ENCODE measurements around the gene PGPEP1. TPM values are rescaled to one million over a fixed set of nuclear protein-coding genes. Genes with fewer than 3 reads are reported as not detected.

The PGPEP1 gene
- total RNA-seq = 27.5 TPM

GRCh38 chr19:18340190-18340989 is at the start of gene PGPEP1:
Gene PGPEP1, plus strand, starts transcription at chr19:18340598. Its CDS starts 84 bp downstream, at chr19:18340682.
- no peak for DNase-seq (ENCODE audit: extremely low spot score in 2 of 2)
- Histone ChIP-seq H3K36me3 (no peaks in the 10 kb centered on the region), H3K27me3 (no peaks in the 10 kb centered on the region), H3K4me1 (peaks cover 18% of the 10 kb centered on the region), H3K4me3 (peak within 1 kb of the TSS; percentile 85), H3K27ac (peak within 1 kb of the TSS; percentile 92), H3K9me3 (no peaks in the 10 kb centered on the region)
- intact Hi-C loops (cut with DNase I) = no loop called here
- TF ChIP-seq POLR2A (IDR thresholded peaks at IDR 0.05) = peak in 1 of 2 donors; percentile 41
- TF ChIP-seq POLR2AphosphoS5 (IDR thresholded peaks at IDR 0.05; ENCODE audit: insufficient read depth in 1 of 2, low read depth in 1 of 2) = no peak
- TF ChIP-seq CTCF (IDR thresholded peaks at IDR 0.05) = peak in 1 of 3 experiments; percentile 2

- H3K36me3 ChIP-seq = no peaks in the 10 kb centered on the region
- peak overlapping the region; percentile 99 for H3K27ac ChIP-seq
- TF ChIP-seq CTCF (IDR thresholded peaks at IDR 0.05) (no peak), POLR2A (IDR thresholded peaks at IDR 0.05) (no peak), POLR2AphosphoS5 (IDR thresholded peaks at IDR 0.05; ENCODE audit: insufficient read depth in 1 of 2, low read depth in 1 of 2) (no peak)
- H3K4me1 ChIP-seq = peaks cover 46% of the 10 kb centered on the region
- intact Hi-C loops (cut with DNase I) = no loop called here
- H3K27me3 ChIP-seq = no peaks in the 10 kb centered on the region
- DNase-seq (ENCODE audit: extremely low spot score in 2 of 2) = no peak
- H3K9me3 ChIP-seq = no peaks in the 10 kb centered on the region
- H3K4me3 ChIP-seq = peak overlapping the region; percentile 62 to 68
These were observed 49.3 kb upstream of the PGPEP1 start for GRCh38 chr19:18291019-18291524.

- peak in 1 of 2 donors; percentile 79 for TF ChIP-seq POLR2A (IDR thresholded peaks at IDR 0.05)
- peak; percentile 89 to 99 for TF ChIP-seq POLR2AphosphoS5 (IDR thresholded peaks at IDR 0.05; ENCODE audit: insufficient read depth in 1 of 2, low read depth in 1 of 2)
- TF ChIP-seq CTCF (IDR thresholded peaks at IDR 0.05) = no peak
- intact Hi-C loops (cut with DNase I) = no loop called here
These were observed 48.6 kb upstream of the PGPEP1 start for GRCh38 chr19:18291590-18292461.

GRCh38 chr19:18292462-18292809 is 48.0 kb upstream of the PGPEP1 start:
- H3K9me3 ChIP-seq = no peaks in the 10 kb centered on the region
- no peak for DNase-seq (ENCODE audit: extremely low spot score in 2 of 2)
- no peaks in the 10 kb centered on the region for H3K36me3 ChIP-seq
- TF ChIP-seq POLR2A (IDR thresholded peaks at IDR 0.05) (no peak), CTCF (IDR thresholded peaks at IDR 0.05) (no peak), POLR2AphosphoS5 (IDR thresholded peaks at IDR 0.05; ENCODE audit: insufficient read depth in 1 of 2, low read depth in 1 of 2) (peak in 1 of 2 donors; percentile 17)
- H3K4me3 ChIP-seq = peak overlapping the region; percentile 62 to 68
- intact Hi-C loops (cut with DNase I) = no loop called here
- peaks cover 38% of the 10 kb centered on the region for H3K4me1 ChIP-seq
- peak overlapping the region; percentile 99 for H3K27ac ChIP-seq
- no peaks in the 10 kb centered on the region for H3K27me3 ChIP-seq

More at GRCh38 chr19:18291590-18292461, 48.6 kb upstream of the PGPEP1 start:
- Histone ChIP-seq H3K4me3 (peak overlapping the region; percentile 62 to 68), H3K27me3 (no peaks in the 10 kb centered on the region), H3K9me3 (no peaks in the 10 kb centered on the region), H3K27ac (peak overlapping the region; percentile 99), H3K4me1 (peaks cover 44% of the 10 kb centered on the region), H3K36me3 (no peaks in the 10 kb centered on the region)
- DNase-seq (ENCODE audit: extremely low spot score in 2 of 2) = no peak

All from vagina (tissue), 2 donors.